ENCODE data around the gene FCER1G.
"Not testable (repeated sequence)": the region's sequence is repeated elsewhere in the genome, so short reads cannot be mapped to it uniquely, and the experiment has no call there.

FCER1G gene

DNA sequence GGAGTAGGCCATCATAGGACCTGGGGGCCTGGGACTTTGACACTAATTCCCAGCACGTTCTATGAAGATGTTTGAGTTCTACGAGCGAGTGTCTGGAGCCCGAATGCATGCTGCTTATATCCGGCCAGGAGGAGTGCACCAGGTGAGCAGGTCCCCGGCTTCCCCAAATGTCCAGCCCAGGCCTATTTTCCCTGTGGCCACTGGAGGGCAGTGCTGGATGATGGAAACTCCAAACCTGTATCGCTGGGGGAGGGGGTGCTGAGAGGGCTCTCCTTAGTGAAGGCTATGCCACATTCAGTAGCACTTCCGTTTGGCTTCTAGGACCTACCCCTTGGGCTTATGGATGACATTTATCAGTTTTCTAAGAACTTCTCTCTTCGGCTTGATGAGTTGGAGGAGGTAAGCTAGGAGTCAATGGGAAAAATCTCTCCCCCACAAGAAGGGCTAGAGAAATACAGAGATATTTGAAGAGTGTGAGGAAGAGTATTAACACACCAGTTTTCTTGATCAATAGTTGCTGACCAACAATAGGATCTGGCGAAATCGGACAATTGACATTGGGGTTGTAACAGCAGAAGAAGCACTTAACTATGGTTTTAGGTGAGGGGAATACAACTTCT lies 5.2 kb upstream of the FCER1G start:
- DNase-seq = peak; percentile 94

DNA sequence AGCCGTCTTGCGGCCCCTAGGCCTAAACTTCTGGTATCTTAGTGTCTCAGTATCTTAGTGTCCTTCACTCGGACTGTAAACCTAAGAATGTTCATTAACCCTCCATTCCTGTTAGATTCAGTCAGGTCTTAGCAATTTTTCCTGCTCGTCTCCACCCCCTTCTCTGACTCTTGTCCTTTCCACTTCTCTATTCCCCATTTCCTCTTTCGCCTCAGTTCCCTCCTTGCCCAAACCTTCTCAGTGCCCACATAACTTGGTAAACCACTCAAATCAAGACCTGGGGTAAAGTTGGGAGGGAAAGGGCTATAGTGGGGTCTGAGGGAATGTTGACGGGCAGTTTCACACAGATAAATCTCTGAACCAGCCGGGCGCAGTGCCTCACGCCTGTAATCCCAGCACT lies 726 bp upstream of the FCER1G start:
- DNase-seq = no peak

DNA sequence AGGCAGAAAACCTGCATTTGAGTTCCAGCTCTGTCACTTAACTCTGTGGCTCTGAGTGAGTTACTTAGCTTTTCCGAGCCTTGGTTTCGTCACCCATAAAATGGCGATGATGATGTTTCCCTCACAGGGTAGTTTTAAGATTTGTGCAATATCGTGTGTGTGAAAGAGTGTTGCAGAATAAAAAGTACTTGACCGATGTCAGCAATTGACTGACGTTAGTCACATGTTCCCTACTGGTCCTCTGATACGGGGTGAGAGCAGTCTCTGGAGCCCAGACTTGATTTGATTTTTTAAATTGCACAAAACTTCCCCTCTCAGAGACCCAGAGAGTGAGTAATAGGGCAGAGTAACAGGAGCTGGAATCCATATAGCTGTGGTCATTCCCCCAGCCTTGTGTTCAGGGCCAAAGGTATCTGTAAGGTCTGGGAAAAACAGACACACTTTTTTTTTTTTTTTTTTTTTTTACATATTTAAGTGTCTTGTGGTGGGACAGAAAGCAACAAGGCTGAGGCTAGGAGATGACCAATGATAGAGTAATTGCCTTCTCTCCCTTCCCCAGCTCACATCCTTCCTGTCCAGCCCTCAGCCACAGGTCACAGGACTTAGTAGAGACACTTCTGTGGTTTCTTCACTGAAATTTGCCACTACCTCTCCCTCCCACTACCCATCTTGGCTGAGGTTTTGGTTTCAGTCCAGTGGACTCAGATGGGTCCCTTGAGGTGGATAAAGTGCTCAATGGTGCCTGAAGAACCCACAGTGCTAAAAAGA lies 2.0 kb downstream of the FCER1G start:
- no peak for DNase-seq

DNA sequence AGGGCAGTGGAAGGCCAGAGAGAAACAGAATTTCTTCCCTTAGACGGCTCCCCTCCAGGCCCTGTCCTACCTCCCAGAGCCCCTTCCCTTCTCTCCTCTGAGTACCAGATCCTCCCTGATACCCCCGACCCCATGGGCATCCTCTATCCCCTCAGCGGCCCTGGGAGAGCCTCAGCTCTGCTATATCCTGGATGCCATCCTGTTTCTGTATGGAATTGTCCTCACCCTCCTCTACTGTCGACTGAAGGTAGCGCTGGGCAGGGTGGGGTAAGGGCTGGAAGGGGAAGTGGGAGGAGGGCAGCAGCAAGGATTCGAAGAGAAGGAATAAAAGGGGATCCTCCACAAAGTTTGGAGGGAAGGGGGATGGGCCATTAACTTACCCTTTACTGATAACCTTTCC lies 2.7 kb downstream of the FCER1G start:
- DNase-seq = no peak

DNA sequence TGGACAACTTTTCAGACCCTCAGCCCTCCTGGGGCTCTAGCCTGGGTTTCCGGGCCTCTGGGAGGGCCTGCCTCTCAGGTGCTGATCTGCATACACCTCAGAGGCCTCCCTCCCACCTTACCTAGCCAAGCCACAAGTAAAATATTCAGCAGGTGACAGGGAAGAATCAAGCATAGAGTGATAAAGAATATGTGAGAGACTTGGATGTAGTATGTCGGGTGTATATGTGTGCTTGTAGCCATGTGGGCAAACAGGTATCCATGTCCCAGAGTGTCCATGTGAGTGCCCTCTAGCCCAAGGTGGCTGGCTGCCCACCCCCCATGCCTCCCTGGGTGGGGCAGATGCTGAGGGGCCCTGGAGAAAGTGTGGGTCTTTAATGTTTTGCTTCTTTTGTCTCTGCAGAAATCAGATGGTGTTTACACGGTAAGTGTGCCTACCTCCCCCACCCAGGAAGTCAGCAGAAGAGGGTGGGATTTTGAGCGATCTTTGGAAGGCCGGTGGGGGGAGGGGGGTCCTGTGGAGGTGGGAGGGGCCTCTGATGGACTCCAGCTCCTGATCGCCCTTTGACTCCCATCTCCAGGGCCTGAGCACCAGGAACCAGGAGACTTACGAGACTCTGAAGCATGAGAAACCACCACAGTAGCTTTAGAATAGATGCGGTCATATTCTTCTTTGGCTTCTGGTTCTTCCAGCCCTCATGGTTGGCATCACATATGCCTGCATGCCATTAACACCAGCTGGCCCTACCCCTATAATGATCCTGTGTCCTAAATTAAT lies 3.4 kb downstream of the FCER1G start:
- DNase-seq = no peak

DNA sequence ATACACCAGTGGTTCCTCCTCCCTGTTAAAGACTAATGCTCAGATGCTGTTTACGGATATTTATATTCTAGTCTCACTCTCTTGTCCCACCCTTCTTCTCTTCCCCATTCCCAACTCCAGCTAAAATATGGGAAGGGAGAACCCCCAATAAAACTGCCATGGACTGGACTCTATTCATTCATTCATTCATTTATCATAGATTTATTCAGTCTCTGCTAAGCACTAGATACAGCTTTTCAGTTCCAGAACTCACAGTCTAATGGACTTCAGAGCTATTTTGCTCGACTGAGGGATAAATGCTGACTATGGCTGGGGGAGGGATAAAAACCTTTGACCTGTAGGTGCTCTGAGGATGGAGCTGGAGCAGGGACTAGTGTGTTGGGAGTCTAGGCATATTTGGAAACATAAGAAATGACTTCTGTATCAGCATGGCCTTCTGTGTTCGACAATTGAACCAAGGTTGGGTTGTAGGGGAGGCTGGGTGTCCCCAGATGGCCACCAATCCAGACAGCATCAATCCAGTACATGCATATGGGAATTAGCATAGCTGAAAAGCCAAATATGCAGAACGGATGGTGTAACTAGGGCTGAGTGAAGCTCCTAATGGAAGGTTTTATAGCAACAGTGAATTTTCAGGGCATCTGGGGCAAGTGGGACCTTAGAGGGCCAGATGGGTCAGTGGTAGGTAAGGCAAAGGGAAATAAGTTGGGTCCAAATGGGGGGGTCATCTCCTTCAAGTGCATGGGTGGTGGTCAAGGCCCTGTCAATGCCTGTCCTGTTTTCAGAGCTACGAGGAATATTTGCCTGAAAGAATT lies 4.2 kb downstream of the FCER1G start:
- DNase-seq = no peak

DNA sequence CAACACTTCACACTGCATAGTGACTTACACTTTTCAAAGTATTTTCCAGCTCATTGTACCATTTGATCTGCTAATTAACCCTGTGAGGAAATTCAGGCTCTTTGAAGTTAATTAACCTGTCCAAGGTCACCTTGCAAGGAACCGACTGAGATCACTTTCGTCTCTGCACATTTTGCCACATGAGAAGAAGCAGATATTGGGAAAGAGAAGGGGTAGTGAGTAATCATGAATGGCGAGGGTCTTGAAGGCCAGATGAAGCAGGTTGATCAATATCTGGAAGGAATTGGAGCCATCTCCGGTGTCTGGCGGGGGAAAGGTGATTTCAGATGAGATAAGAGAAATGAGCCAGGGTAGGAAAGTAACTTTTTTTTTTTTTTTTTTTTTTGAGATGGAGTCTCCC lies 4.9 kb downstream of the FCER1G start:
- DNase-seq = no peak

DNA sequence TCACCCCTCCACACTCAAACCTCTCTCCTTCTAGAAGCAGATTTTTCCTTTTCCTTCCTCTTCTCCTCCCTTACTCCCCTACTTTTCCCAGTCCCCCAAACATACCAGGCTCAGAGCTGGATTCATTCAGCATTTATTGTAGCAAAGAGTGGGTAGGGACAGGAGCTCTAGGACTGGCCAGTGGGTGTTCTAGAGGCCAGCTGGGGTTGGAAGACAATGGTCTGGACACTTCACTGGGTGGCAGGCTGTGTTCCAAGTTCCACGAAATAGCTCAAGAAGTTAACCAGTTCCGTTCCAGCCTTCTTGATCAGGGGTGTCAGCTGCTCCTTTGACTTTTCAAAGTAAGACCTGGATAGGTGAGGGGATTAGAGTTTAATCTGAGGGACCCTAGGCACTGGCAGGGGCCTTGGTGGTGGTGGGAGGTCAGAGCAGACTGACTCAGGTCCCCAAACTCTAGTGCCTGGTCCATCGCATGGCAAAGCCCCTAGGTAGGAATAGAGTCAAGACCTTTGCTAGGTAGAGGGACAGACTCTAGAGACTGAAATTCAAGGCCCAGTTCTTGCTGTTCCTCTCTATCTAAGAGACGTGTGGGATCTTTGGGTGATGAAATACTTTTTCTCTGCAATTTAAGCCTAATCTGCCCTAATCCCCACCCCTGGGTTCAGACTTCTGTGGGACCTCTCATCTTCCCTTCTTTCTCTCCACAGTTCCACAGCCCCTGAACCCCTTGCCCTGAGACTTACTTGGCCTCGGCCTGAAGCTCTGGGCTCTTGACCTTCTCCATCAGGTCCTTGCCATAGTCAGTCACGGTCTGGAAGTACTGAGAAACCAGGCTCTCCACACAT lies 7.3 kb downstream of the FCER1G start:
- DNase-seq = no peak

DNA sequence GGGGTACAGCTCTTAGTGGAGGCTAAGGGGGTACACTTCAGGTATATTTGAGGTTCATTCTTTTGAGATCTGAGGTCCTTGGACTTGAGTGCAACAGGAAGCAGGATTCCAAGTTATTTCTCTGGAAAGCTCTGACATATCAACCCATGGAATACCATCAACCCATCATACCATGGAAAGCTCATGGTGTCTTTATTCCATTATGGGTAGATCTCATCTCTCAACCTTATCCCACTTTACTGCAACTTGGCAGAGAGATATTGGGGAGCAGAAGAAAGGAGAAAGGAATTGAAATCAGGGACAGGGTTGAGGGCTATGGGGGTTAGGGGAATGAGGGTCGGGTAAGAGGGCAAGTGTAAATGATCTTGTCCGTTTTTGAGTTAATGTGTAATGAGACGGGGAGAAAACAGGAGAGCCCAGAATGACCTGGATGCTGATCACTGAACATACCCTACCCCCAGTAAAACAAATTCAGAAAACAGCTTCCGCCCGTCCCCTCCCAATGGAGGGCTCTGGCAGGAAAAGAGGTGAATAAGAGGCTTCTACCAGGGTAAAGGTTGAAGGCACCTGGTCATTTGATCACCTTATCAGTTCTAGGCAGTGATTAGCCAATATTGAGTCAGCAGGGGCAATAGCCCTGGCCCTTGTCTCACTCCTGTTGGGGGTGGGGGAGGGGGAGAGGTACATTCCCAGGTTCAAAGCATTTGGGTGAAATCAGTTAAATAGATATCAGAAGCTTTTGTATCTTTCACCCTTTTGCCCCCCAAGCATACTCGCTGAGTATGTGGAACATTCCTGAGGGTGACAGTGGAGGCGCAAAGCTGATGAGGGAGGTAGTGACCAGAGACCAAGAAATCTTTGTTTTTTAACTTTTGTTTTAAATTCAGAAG lies 9.0 kb downstream of the FCER1G start:
- no peak for DNase-seq

DNA sequence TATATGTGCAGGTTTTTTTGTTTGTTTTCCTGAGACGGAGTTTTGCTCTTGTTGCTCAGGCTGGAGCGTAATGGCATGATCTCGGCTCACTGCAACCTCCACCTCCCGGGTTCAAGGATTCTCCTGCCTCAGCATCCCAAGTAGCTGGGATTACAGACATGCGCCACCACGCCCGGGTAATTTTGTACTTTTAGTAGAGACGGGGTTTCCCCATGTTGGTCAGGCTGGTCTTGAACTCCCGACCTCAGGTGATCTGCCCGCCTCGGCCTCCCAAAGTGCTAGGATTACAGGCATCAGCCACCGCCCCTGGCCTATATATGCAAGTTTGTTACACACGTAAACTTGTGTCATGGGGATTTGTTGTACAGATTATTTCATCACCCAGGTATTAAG lies 9.6 kb downstream of the FCER1G start:
- DNase-seq = not testable (repeated sequence)

DNA sequence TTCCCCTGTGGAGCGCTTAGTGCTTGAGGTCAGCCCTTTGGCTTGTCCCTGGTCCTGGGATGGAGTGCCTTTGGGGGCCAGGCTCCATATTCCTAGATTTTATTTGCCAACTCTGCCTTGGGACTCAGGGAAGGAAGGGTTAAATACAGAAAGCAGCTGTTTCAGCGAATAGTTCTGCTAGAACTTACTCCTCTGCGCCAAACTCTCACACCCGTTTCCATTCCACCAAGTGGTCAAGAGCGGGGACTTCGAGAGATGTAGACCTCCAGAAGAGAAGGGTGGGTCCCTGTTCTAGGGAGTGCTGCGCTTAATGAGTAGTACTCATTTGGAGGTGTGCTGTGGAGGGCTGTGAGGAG lies 10.1 kb downstream of the FCER1G start:
- DNase-seq = no peak

DNA sequence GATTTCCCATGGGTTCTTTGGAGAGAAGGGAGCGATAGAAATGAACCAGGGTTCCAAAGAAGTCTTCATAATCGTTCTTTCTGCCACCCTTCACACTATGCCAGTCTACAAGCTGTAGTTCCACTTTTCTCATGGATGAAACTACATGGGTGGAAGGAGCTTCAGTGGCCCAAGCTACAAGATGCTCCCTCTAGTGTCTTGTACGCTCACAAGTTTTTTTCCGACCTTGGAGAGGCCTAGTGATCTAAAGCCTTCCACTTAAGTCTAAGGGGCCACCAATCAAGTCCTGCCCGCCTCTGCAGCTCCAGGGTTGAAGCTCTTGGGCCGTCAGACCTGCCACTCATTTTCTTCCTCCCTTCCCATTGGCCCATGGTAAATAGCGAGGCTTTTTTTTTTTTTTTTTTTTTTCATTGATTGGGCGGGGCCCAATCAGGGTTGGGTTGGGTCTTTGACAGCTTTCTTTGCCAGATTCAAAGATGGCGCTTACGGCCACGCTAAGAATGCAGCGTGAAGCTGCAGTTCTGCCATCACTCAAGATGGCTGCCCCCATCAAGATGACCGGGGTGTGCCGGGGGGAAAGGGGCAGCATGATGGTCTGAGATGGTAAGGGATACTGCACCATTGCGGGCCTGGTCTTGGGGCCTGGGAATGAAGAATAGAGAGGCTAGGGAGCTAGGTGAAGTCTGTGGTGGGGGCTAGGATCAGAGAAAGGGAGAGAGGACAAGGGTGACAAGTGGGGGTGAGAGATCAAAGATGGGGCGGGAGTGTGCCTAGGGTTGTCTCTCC lies 10.6 kb downstream of the FCER1G start, which contains the start of gene TOMM40L:
Gene TOMM40L, plus strand, starts transcription at position 527 of the 786 bp plus-strand sequence. CDS start 430 bp downstream, outside the sequence.
- peak; percentile 98 for DNase-seq

DNA sequence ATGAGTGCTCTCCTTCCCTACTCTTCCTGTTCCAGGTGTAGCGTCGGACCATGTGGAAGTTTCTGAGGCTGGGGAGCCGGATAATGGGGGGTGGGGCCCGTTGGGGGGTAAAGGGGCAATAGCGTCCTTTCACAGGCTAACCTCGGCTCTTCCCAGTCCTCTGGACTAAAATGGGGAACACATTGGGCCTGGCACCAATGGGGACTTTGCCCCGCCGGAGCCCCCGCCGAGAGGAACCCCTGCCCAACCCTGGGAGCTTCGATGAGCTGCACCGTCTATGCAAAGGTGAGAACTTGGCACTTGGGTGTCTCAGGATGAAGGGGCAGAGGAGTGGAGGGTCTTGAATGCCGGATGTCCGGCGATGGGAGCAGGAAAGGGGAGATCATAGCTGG lies 11.2 kb downstream of the FCER1G start:
- no peak for DNase-seq

DNA sequence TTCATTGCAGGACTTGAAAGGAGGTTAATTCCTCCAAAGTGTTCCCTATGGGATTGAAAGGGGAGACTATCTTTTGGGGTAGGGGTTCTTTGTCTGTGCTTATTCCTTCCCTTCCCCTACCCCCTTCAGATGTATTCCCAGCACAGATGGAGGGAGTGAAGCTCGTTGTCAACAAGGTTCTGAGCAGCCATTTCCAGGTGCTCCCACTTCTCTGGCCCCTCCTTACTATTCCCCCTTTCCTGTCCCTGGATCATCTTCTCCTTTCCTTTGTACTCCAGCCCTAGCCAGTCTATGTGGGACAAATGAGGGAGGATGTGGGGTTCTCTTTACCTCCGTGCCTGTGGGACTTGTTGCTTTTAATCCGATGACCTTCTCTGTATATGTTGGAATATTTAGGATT lies 11.7 kb downstream of the FCER1G start:
- peak; percentile 59 for DNase-seq

DNA sequence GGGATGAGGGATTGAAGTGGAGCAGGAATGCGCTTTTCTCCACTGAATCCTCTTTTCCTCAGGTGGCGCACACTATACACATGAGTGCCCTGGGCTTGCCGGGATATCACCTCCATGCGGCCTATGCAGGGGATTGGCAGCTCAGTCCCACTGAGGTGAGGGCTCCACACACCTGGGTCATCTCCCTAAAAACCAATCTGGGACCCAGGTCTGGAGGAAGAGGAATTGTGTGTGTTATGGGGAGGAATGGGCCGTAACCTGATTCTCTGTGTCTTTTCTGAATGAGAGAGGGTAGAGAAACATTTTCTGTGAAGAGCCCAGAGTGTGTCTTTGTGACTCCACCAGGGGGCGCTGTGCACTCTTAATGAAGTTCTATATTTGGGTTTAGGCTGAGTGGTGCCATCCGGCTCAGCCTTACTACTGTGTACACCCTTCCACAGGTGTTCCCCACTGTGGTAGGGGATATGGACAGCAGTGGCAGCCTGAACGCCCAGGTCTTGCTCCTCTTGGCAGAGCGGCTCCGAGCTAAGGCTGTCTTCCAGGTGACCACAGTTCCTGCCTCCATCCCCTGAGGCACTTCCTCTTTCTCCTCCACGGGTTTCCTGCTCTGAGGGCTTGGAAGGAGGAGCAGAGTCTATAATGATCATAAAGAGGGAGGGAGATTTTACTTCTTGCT lies 12.2 kb downstream of the FCER1G start:
- DNase-seq = peak; percentile 91

DNA sequence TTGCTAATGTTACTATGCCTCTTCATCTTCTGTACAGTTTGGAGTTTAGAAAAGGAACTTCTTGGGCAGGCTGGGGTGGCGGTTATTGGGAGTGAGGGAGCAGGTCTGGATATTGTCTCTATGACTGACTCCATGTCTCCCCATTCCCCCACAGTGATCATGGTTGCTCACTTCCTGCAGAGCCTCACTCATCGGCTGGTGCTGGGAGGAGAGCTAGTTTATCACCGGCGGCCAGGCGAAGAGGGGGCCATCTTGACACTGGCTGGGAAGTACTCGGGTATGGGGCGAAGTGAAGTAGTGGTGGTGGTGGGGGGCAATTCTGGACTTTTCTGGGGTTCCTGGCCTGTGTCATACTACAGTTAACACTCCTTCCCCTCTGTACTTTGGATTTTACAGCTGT lies 12.9 kb downstream of the FCER1G start:
- no peak for DNase-seq

DNA sequence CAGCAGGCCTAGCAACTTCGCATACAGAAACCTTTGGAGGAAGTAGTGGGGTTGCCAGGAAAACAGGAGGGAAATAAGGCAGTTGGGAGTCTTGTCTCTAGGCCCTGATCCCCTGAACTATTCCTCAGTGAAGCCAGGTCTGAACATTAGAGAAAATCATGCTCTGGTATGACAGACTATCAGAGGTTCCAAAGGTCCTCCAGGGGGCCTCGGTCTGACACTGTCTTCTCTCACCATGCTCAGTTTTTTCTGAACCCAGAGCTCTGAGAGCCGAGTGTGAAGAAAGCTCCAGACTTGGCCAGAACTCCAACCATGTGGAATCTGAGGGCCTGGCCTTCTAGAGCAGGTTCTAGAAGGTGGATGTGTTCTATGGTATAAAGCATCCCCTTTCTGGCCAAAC lies 14.8 kb downstream of the FCER1G start:
- peak; percentile 33 for DNase-seq

DNA sequence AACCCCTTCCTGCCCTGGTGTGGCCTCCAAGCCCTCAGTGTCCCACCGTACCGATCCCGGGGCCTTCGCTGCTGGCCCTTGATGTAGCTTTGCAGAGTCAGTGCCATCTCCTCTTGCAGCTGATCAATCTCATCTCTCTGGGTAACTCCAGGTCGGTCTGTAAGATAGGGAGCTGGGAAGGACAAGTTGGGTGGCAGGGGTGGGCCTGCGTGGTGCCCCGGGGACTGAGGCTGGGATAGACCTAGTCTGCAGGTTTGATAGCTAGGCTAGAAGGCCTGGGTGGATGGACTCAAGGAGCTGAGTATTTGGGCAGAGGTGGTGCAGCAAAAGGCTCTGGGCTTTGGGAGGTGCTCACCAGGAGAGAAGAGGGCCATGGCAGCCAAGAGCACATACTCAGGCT lies 15.7 kb downstream of the FCER1G start:
- DNase-seq = no peak

DNA sequence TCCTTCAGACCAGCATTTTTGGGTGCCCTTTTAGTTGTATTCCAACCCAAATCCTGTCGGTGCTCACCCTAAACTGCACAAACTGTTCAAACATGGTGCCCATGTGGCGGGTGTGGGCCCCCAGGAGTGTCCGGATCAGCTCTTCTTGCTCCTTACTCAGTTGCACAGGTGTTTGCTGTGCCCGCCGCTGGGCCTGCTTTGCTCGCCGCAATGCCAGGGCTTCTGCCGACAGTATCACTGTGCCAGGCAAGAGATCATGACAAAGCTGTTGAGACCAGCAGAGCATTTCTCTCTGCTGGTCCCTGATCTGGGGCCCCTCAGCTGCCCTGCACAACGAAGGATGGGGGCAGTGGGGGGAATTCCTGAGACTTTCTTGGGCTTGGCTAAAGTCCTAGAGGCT lies 18.0 kb downstream of the FCER1G start:
- DNase-seq = no peak
